Upper lobe of left lung (tissue), 6 donors: Measurements from ENCODE around the gene CFAP45. TPM values are rescaled to one million over a fixed set of nuclear protein-coding genes. Genes with fewer than 3 reads are reported as not detected.

Experiments used
- ATAC-seq, 2 donors: fragments of 200-7000 bp; cut with Tn5 transposase; one replicate each; pipeline ENCODE4 v1.9.1; 2022; ENCODE audit warnings: mild to moderate bottlenecking in 2 of 2, moderate library complexity in 2 of 2; ENCODE audit not compliant: low FRiP score in 2 of 2
- DNase-seq, 2 donors: peaks; one replicate each; pipeline ENCODE4 v3.0.0-alpha.2; 2019 to 2020
- H3K27ac ChIP-seq, 4 donors: fragments of 200-600 bp; sonication (generic); one replicate each; pipeline ENCODE4 v1.5.1; 2016 to 2019
- H3K27me3 ChIP-seq, 4 donors: fragments of 200-600 bp; sonication (generic); one replicate each; pipeline ENCODE4 v1.5.1; 2017 to 2019
- H3K36me3 ChIP-seq, 4 donors: fragments of 200-600 bp; sonication (generic); one replicate each; pipeline ENCODE4 v1.5.1; 2016 to 2019
- H3K4me1 ChIP-seq, 4 donors: fragments of 200-600 bp; sonication (generic); one replicate each; pipeline ENCODE4 v1.5.1; 2018 to 2019
- H3K4me3 ChIP-seq, 4 donors: fragments of 200-600 bp; sonication (generic); one replicate each; pipeline ENCODE4 v1.5.1; 2017 to 2019; ENCODE audit warnings: mild to moderate bottlenecking in 2 of 4, moderate library complexity in 1 of 4
- H3K9me3 ChIP-seq, 4 donors: fragments of 200-600 bp; sonication (generic); one replicate each; pipeline ENCODE4 v1.5.1; 2018 to 2019
- EP300 ChIP-seq, 4 donors: sonication (generic); formaldehyde crosslinking; IDR thresholded peaks; one replicate each; pipeline ENCODE4 v1.5.1; 2017; ENCODE audit warnings: antibody characterized with exemption in 4 of 4, control low read depth in 2 of 4
- POLR2A ChIP-seq, 4 donors: fragments of 450-650 bp; IDR thresholded peaks; one replicate each; pipeline ENCODE4 v1.5.1; 2016 to 2017; ENCODE audit warnings: antibody characterized with exemption in 4 of 4, mild to moderate bottlenecking in 2 of 4
- POLR2AphosphoS5 ChIP-seq, 2 donors: sonication (generic); formaldehyde crosslinking; IDR thresholded peaks; one replicate each; pipeline ENCODE4 v1.5.1; 2017; ENCODE audit warnings: antibody characterized with exemption in 2 of 2
- WGBS, 2 donors: methylation state at CpG; one replicate each; pipeline ENCODE4 v1.1.5; 2017 to 2018; 5-methylcytosine and 5-hydroxymethylcytosine counted together
- total RNA-seq, 6 donors: library from RNA; depleted of rRNA in 4 of 6; stranded (reverse); fragments of >200 nt in 4 of 6; gene quantifications; one replicate each; pipeline versions ENCODE4 v1.1.0 to v1.2.1, GENCODE V29; 2016 to 2021
- TF ChIP-seq, protein P1 (sequence below), 6 experiments: fragments of 450-650 bp in 4 of 6; fragments of 200-600 bp in 2 of 6; sonication (generic) in 2 of 6; IDR thresholded peaks; one replicate each; pipeline ENCODE4 v1.5.1; 2016 to 2019; ENCODE audit warnings: antibody characterized with exemption in 6 of 6
- donor health status: DM: no; HTN: no; CAD: no; lungs with moderate emphysema.
- donor health status: DM: no; HTN: yes; CAD: no; lungs with severe emphysema.

CFAP45 gene
- total RNA-seq, 6 donors from 2014 or later = 1.2 to 34.6 (median 9.0) TPM

DNA sequence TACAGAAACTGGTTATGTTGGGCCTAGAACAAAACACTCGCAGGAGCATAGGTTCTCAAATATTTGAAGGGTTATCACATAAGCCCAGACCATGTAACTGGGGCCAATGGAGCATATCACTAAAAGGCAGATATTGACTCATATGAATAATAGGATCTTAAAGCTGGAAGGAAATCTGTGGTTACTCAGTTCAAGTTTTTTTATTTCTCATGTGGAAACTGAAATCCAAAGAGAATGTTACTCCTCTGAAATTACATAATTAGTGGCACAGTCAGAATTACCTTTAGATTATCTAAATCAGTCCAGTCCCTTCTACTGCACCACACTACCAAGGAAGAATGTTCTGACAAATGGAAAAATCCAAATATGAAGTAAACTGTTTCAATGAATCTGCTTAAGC lies 61.2 kb downstream of the CFAP45 start:
- H3K27ac ChIP-seq = no peak overlapping the region
- no peak for ATAC-seq
- DNase-seq = no peak
- no peak overlapping the region for H3K4me3 ChIP-seq
- no peak for TF ChIP-seq EP300 (IDR thresholded peaks at IDR 0.05)
- TF ChIP-seq POLR2A (IDR thresholded peaks at IDR 0.05) = no peak
- TF ChIP-seq, protein P1, sequence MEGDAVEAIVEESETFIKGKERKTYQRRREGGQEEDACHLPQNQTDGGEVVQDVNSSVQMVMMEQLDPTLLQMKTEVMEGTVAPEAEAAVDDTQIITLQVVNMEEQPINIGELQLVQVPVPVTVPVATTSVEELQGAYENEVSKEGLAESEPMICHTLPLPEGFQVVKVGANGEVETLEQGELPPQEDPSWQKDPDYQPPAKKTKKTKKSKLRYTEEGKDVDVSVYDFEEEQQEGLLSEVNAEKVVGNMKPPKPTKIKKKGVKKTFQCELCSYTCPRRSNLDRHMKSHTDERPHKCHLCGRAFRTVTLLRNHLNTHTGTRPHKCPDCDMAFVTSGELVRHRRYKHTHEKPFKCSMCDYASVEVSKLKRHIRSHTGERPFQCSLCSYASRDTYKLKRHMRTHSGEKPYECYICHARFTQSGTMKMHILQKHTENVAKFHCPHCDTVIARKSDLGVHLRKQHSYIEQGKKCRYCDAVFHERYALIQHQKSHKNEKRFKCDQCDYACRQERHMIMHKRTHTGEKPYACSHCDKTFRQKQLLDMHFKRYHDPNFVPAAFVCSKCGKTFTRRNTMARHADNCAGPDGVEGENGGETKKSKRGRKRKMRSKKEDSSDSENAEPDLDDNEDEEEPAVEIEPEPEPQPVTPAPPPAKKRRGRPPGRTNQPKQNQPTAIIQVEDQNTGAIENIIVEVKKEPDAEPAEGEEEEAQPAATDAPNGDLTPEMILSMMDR (IDR thresholded peaks at IDR 0.05) = no peak
- no peak for TF ChIP-seq POLR2AphosphoS5 (IDR thresholded peaks at IDR 0.05)
- H3K27me3 ChIP-seq = no peaks in the 10 kb centered on the region
- no peaks in the 10 kb centered on the region for H3K9me3 ChIP-seq
- peaks cover 0 to 6% (median 0%) of the 10 kb centered on the region in 4 donors for H3K36me3 ChIP-seq
- WGBS, 2 donors = 86 to 90% methylated on average over 1 of the region's 1 CpG
- no peaks in the 10 kb centered on the region for H3K4me1 ChIP-seq

DNA sequence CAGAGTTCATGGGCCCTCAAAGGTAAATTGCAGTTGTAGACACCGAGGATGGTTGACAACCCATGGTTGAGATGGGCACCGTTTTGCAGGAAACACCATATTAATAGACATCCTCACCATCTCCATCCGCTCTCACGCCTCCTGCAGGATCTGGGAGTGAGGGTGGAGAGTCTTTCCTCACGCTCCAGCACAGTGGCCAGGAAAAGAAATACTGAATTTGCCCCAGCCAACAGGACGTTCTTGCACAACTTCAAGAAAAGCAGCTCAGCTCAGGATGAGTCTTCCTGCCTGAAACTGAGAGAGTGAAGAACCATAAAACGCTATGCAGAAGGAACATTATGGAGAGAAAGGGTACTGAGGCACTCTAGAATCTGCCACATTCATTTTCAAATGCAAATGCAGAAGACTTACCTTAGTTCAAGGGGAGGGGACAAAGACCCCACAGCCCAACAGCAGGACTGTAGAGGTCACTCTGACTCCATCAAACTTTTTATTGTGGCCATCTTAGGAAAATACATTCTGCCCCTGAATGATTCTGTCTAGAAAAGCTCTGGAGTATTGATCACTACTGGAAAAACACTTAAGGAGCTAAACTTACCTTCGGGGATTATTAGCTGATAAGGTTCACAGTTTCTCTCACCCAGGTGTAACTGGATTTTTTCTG lies 64.0 kb downstream of the CFAP45 start:
- Histone ChIP-seq H3K36me3 (peaks cover 0 to 6% (median 0%) of the 10 kb centered on the region in 4 donors), H3K4me3 (no peak overlapping the region), H3K27ac (no peak overlapping the region), H3K9me3 (no peaks in the 10 kb centered on the region), H3K4me1 (no peaks in the 10 kb centered on the region), H3K27me3 (no peaks in the 10 kb centered on the region)
- ATAC-seq (no peak), DNase-seq (no peak)
- TF ChIP-seq POLR2AphosphoS5 (IDR thresholded peaks at IDR 0.05) (no peak), POLR2A (IDR thresholded peaks at IDR 0.05) (no peak), EP300 (IDR thresholded peaks at IDR 0.05) (no peak)
- TF ChIP-seq, protein P1 (IDR thresholded peaks at IDR 0.05) = no peak
- 72 to 73% methylated on average over 8 of the region's 8 CpGs for WGBS, 2 donors

- Histone ChIP-seq H3K9me3 (no peaks in the 10 kb centered on the region), H3K27ac (no peak overlapping the region), H3K4me3 (no peak overlapping the region), H3K27me3 (no peaks in the 10 kb centered on the region), H3K4me1 (peaks cover 0 to under 1% (median under 1%) of the 10 kb centered on the region in 4 donors), H3K36me3 (peaks cover 0 to 6% (median 0%) of the 10 kb centered on the region in 4 donors)
- TF ChIP-seq EP300 (IDR thresholded peaks at IDR 0.05) (no peak), POLR2A (IDR thresholded peaks at IDR 0.05) (no peak), POLR2AphosphoS5 (IDR thresholded peaks at IDR 0.05) (no peak)
- TF ChIP-seq, protein P1 (IDR thresholded peaks at IDR 0.05) = no peak
- ATAC-seq = no peak
- 66 to 80% methylated on average over 1 to 3 of the region's 3 CpGs for WGBS, 2 donors
- no peak for DNase-seq
Measured at GRCh38 chr1:159835356-159835755, 64.6 kb downstream of the CFAP45 start.

DNA sequence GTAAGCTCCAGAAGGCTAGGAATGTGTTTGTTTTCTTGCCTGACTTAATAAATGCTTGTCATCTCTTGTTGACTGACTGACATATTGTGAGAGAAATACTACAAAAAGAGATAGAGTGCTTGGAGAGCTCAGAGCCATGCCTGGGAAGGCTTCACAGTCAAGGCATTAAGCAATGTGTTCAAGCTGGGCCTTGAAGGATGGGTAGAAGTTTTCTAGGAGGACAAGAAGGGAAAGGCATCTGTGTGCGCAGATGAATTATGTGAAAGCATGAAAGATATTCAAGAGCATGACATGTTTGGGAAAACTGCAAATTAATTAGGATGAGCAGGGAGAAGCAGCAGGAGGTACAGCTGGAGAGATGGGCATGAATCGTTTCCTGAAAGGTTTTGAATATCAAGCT lies 67.7 kb downstream of the CFAP45 start:
- Histone ChIP-seq H3K4me3 (no peak overlapping the region), H3K9me3 (no peaks in the 10 kb centered on the region), H3K36me3 (no peaks in the 10 kb centered on the region), H3K27me3 (no peaks in the 10 kb centered on the region), H3K27ac (no peak overlapping the region), H3K4me1 (peaks cover 4 to 11% (median 8%) of the 10 kb centered on the region in 4 donors)
- TF ChIP-seq EP300 (IDR thresholded peaks at IDR 0.05) = no peak
- 92 to 96% methylated on average over 2 of the region's 2 CpGs for WGBS, 2 donors
- DNase-seq = no peak
- ATAC-seq = no peak

- no peak overlapping the region for H3K27ac ChIP-seq
- no peak for ATAC-seq
- DNase-seq = no peak
- H3K27me3 ChIP-seq = no peaks in the 10 kb centered on the region
- TF ChIP-seq POLR2AphosphoS5 (IDR thresholded peaks at IDR 0.05) = no peak
- peaks cover 4 to 15% (median 13%) of the 10 kb centered on the region in 4 donors for H3K4me1 ChIP-seq
- no peak overlapping the region for H3K4me3 ChIP-seq
- no peaks in the 10 kb centered on the region for H3K9me3 ChIP-seq
- no peaks in the 10 kb centered on the region for H3K36me3 ChIP-seq
- 59 to 68% methylated on average over 7 of the region's 7 CpGs for WGBS, 2 donors
Measured at GRCh38 chr1:159831412-159832141, 68.4 kb downstream of the CFAP45 start.
